H9 (cell line): ENCODE data around the gene PRKAR2B. TPM values are rescaled to one million over a fixed set of nuclear protein-coding genes. Genes with fewer than 3 reads are reported as not detected.

Experiments
- DNase-seq: peaks from one replicate; pipeline ENCODE4 v3.0.0-alpha.2; 2017
- H2AFZ ChIP-seq: one replicate; pipeline ENCODE4 v1.6.1; 2013; ENCODE audit warnings: mild to moderate bottlenecking, low read length, control low read depth, moderate library complexity
- H2AK5ac ChIP-seq: 2 replicates; pipeline ENCODE4 v1.6.1; 2013; ENCODE audit warnings: low read length, control low read depth, mixed read lengths; ENCODE audit not compliant: insufficient read length
- H2BK120ac ChIP-seq: one replicate; pipeline ENCODE4 v1.6.1; 2013; ENCODE audit warnings: low read depth, mild to moderate bottlenecking, low read length, control low read depth, inconsistent platforms; ENCODE audit not compliant: poor library complexity, severe bottlenecking
- H2BK12ac ChIP-seq: 2 replicates; pipeline ENCODE4 v1.6.1; 2013; ENCODE audit warnings: low read length, control low read depth, mixed read lengths, low read depth; ENCODE audit not compliant: insufficient read length
- H2BK15ac ChIP-seq: 2 replicates; pipeline ENCODE4 v1.6.1; 2013; ENCODE audit warnings: low read depth, low read length, control low read depth
- H2BK20ac ChIP-seq: one replicate; pipeline ENCODE4 v1.6.1; 2013; ENCODE audit warnings: low read depth, mild to moderate bottlenecking, low read length, control low read depth, inconsistent platforms; ENCODE audit not compliant: poor library complexity, severe bottlenecking
- H2BK5ac ChIP-seq: 2 replicates; pipeline ENCODE4 v1.6.1; 2013; ENCODE audit warnings: low read length, control low read depth, mixed read lengths; ENCODE audit not compliant: insufficient read length
- H3K14ac ChIP-seq: 2 replicates; pipeline ENCODE4 v1.6.1; 2013; ENCODE audit warnings: low read length, control low read depth; ENCODE audit not compliant: insufficient read depth
- H3K18ac ChIP-seq: 2 replicates; pipeline ENCODE4 v1.6.1; 2013; ENCODE audit warnings: low read depth, mild to moderate bottlenecking, mixed read lengths, low read length, control low read depth; ENCODE audit not compliant: insufficient read length
- H3K23ac ChIP-seq: 2 replicates; pipeline ENCODE4 v1.6.1; 2013; ENCODE audit warnings: low read length, control low read depth, mixed read lengths, low read depth; ENCODE audit not compliant: insufficient read length
- H3K23me2 ChIP-seq: 2 replicates; pipeline ENCODE4 v1.6.1; 2013; ENCODE audit warnings: low read depth, mild to moderate bottlenecking, mixed read lengths, low read length, control low read depth; ENCODE audit not compliant: insufficient read length, poor library complexity, severe bottlenecking
- H3K27ac ChIP-seq: 2 replicates; pipeline ENCODE4 v1.5.1; 2013; ENCODE audit warnings: low read length, control low read depth, mixed read lengths, low read depth; ENCODE audit not compliant: insufficient read length
- H3K27me3 ChIP-seq: 2 replicates; pipeline ENCODE4 v1.6.1; 2013; ENCODE audit warnings: low read length, control low read depth, inconsistent platforms; ENCODE audit not compliant: insufficient read depth
- H3K4ac ChIP-seq: 2 replicates; pipeline ENCODE4 v1.6.1; 2013; ENCODE audit warnings: low read depth, mild to moderate bottlenecking, control low read depth, inconsistent platforms, low read length, moderate library complexity
- H3K4me1 ChIP-seq: 2 replicates; pipeline ENCODE4 v1.6.1; 2013; ENCODE audit warnings: low read length, control low read depth, inconsistent platforms; ENCODE audit not compliant: insufficient read depth
- H3K4me2 ChIP-seq: 2 replicates; pipeline ENCODE4 v1.6.1; 2013; ENCODE audit warnings: low read length, control low read depth, mixed read lengths; ENCODE audit not compliant: insufficient read length, insufficient read depth
- H3K56ac ChIP-seq: 2 replicates; pipeline ENCODE4 v1.6.1; 2013; ENCODE audit warnings: low read depth, mild to moderate bottlenecking, mixed read lengths, low read length, control low read depth; ENCODE audit not compliant: insufficient read length
- H3K79me1 ChIP-seq: 2 replicates; pipeline ENCODE4 v1.6.1; 2013; ENCODE audit warnings: low read depth, mild to moderate bottlenecking, moderate library complexity, low read length, control low read depth, inconsistent platforms; ENCODE audit not compliant: insufficient read depth, poor library complexity, severe bottlenecking
- H3K79me2 ChIP-seq: 2 replicates; pipeline ENCODE4 v1.6.1; 2013; ENCODE audit warnings: low read length, control low read depth, inconsistent platforms; ENCODE audit not compliant: insufficient read depth
- H3K9ac ChIP-seq: 2 replicates; pipeline ENCODE4 v1.6.1; 2013; ENCODE audit warnings: low read length, control low read depth, mixed read lengths; ENCODE audit not compliant: insufficient read length; ENCODE audit errors: extremely low read depth
- H3K9me3 ChIP-seq: one replicate; pipeline ENCODE4 v1.6.1; 2013; ENCODE audit warnings: low read depth, low read length, inconsistent platforms; ENCODE audit not compliant: control insufficient read depth
- H3T11ph ChIP-seq: one replicate; pipeline ENCODE4 v1.6.1; 2013; ENCODE audit warnings: mild to moderate bottlenecking, low read length, control low read depth, inconsistent platforms
- H4K20me1 ChIP-seq: one replicate; pipeline ENCODE4 v1.6.1; 2013; ENCODE audit not compliant: control insufficient read depth, insufficient read length, insufficient read depth
- H4K5ac ChIP-seq: 2 replicates; pipeline ENCODE4 v1.6.1; 2013; ENCODE audit warnings: low read depth, mild to moderate bottlenecking, mixed read lengths, low read length, control low read depth; ENCODE audit not compliant: insufficient read length
- H4K8ac ChIP-seq: replicated peaks from 2 replicates; pipeline ENCODE4 v1.6.1; 2013; ENCODE audit warnings: low read length, control low read depth, mixed read lengths, low read depth; ENCODE audit not compliant: insufficient read length
- H4K91ac ChIP-seq: 2 replicates; pipeline ENCODE4 v1.6.1; 2013; ENCODE audit warnings: low read depth, mild to moderate bottlenecking, moderate library complexity, mixed read lengths, low read length, control low read depth; ENCODE audit not compliant: insufficient read length
- H3K27ac Mint-ChIP-seq, 3 experiments: 2 replicates in 2 of 3; 3 replicates in 1 of 3; pipeline ENCODE4 v1.8.0; 2020 to 2021; ENCODE audit warnings: mixed read lengths in 3 of 3, mild to moderate bottlenecking in 1 of 3, moderate library complexity in 1 of 3
- H3K27me3 Mint-ChIP-seq: 2 replicates; pipeline ENCODE4 v1.8.0; 2021; ENCODE audit warnings: low read depth, mild to moderate bottlenecking, moderate library complexity, mixed read lengths
- H3K36me3 Mint-ChIP-seq, 3 experiments: 2 replicates in 2 of 3; 3 replicates in 1 of 3; pipeline ENCODE4 v1.8.0; 2020 to 2021; ENCODE audit warnings: low read depth in 3 of 3, mixed read lengths in 3 of 3; ENCODE audit not compliant: insufficient read depth in 1 of 3
- H3K4me1 Mint-ChIP-seq, 2 experiments: 2 replicates each; pipeline ENCODE4 v1.8.0; 2020; ENCODE audit warnings: mixed read lengths in 2 of 2
- H3K4me3 Mint-ChIP-seq, 2 experiments: 2 replicates in 1 of 2; 3 replicates in 1 of 2; pipeline ENCODE4 v1.8.0; 2020 to 2021; ENCODE audit warnings: mild to moderate bottlenecking in 2 of 2, mixed read lengths in 2 of 2, moderate library complexity in 1 of 2
- H3K9me3 Mint-ChIP-seq, 2 experiments: 2 replicates in 1 of 2; 3 replicates in 1 of 2; pipeline ENCODE4 v1.8.0; 2020; ENCODE audit warnings: mild to moderate bottlenecking in 2 of 2, mixed read lengths in 2 of 2, moderate library complexity in 1 of 2
- CTCF ChIP-seq: fragments of 200-600 bp; sonication (generic); conservative IDR thresholded peaks from 3 replicates; pipeline ENCODE4 v1.8.0; 2021; ENCODE audit warnings: antibody characterized with exemption, mild to moderate bottlenecking
- WGBS: extraction: QIAGEN DNeasy Blood & Tissue Kit; methylation state at CpG from one replicate; pipeline ENCODE4 v1.1.7; 2013; ENCODE audit warnings: missing lambda C conversion rate, low lambda C conversion rate, mixed read lengths; ENCODE audit not compliant: insufficient read length; ENCODE audit errors: extremely low coverage; 5-methylcytosine and 5-hydroxymethylcytosine counted together
- total RNA-seq: library from RNA; stranded (reverse); gene quantifications from 2 replicates; pipeline ENCODE4 v1.2.1, GENCODE V29; 2021

Gene PRKAR2B
- total RNA-seq, 1 experiment from 2014 or later, result 16.6 TPM

GRCh38 chr7:107034553-107034952 is 10.0 kb upstream of the PRKAR2B start:
- Histone ChIP-seq H2BK20ac (no peak overlapping the region), H3K9me3 (no peaks in the 10 kb centered on the region), H3K23me2 (no peaks in the 10 kb centered on the region), H3T11ph (no peak overlapping the region), H3K27ac (no peak overlapping the region), H2AK5ac (no peak overlapping the region), H4K91ac (no peak overlapping the region), H2BK15ac (no peak overlapping the region), H3K4me1 (no peaks in the 10 kb centered on the region), H3K14ac (no peak overlapping the region), H4K8ac (no peak overlapping the region), H3K23ac (no peak overlapping the region), H3K9ac (no peak overlapping the region), H3K4me2 (no peak overlapping the region), H3K56ac (no peak overlapping the region), H2BK12ac (no peak overlapping the region), H2BK5ac (no peak overlapping the region), H3K27me3 (no peaks in the 10 kb centered on the region), H3K79me2 (no peaks in the 10 kb centered on the region), H3K4ac (no peak overlapping the region), H3K18ac (no peak overlapping the region), H4K5ac (no peak overlapping the region), H4K20me1 (no peaks in the 10 kb centered on the region), H2AFZ (no peak overlapping the region), H2BK120ac (no peak overlapping the region), H3K79me1 (no peaks in the 10 kb centered on the region)
- WGBS, result no CpG with 5 or more reads among the region's 1 CpG
- DNase-seq, result no peak
- no peak overlapping the region for H3K4me3 Mint-ChIP-seq
- no peak overlapping the region for H3K27ac Mint-ChIP-seq
- H3K9me3 Mint-ChIP-seq, result peaks cover 5 to 9% of the 10 kb centered on the region in 2 experiments; a peak in 3 of 5 replicates
- no peaks in the 10 kb centered on the region for H3K4me1 Mint-ChIP-seq
- H3K27me3 Mint-ChIP-seq, result no peaks in the 10 kb centered on the region
- no peak for TF ChIP-seq CTCF
- peaks cover 0 to 5% (median 0%) of the 10 kb centered on the region in 3 experiments; a peak in 2 of 7 replicates for H3K36me3 Mint-ChIP-seq
